HG03045 (cell line): ENCODE measurements around the gene MACROD1.

Source experiments
- ATAC-seq: cut with Tn5 transposase; IDR thresholded peaks from one replicate; pipeline ENCODE4 v1.9.1; 2021; ENCODE audit warnings: mild to moderate bottlenecking, moderate library complexity; ENCODE audit not compliant: unreplicated experiment

MACROD1 gene

GRCh38 chr11:64165842-64166635 is at the start of gene MACROD1:
Gene MACROD1, minus strand, starts transcription at chr11:64166113. Its CDS starts 119 bp downstream, at chr11:64165994.
- peak; percentile 82 for ATAC-seq

- ATAC-seq = no peak
Observed at GRCh38 chr11:64211181-64211872, 45.4 kb upstream of the MACROD1 start.

- no peak for ATAC-seq
Observed at GRCh38 chr11:64210301-64211020, 44.5 kb upstream of the MACROD1 start.

GRCh38 chr11:64209563-64209843 is 43.6 kb upstream of the MACROD1 start:
- no peak for ATAC-seq

GRCh38 chr11:64208796-64209562 is 43.1 kb upstream of the MACROD1 start:
- ATAC-seq = no peak

GRCh38 chr11:64208086-64208795 is 42.3 kb upstream of the MACROD1 start:
- ATAC-seq = no peak

GRCh38 chr11:64207256-64208085 is 41.6 kb upstream of the MACROD1 start:
- ATAC-seq = peak; percentile 42

- no peak for ATAC-seq
Observed at GRCh38 chr11:64206457-64207255, 40.7 kb upstream of the MACROD1 start, which contains the start of gene FERMT3. Gene FERMT3, plus strand, starts transcription at chr11:64206721. Its CDS starts 644 bp downstream, at chr11:64207365.

- no peak for ATAC-seq
Observed at GRCh38 chr11:64204464-64204989, 38.6 kb upstream of the MACROD1 start.

GRCh38 chr11:64204080-64204440 is 38.1 kb upstream of the MACROD1 start:
- no peak for ATAC-seq

GRCh38 chr11:64203421-64204079 is 37.6 kb upstream of the MACROD1 start:
- no peak for ATAC-seq

GRCh38 chr11:64202992-64203391 is 37.1 kb upstream of the MACROD1 start:
- no peak for ATAC-seq

- no peak for ATAC-seq
Observed at GRCh38 chr11:64201543-64201942, 35.6 kb upstream of the MACROD1 start.

GRCh38 chr11:64198511-64198910 is 32.6 kb upstream of the MACROD1 start:
- no peak for ATAC-seq

- no peak for ATAC-seq
Observed at GRCh38 chr11:64196626-64197025, 30.7 kb upstream of the MACROD1 start.

GRCh38 chr11:64192434-64192833 is 26.5 kb upstream of the MACROD1 start:
- ATAC-seq = no peak

GRCh38 chr11:64186492-64187165 is 20.7 kb upstream of the MACROD1 start:
- peak; percentile 2 for ATAC-seq
